Measurements from ENCODE around the gene PPP2CA. TPM values are rescaled to one million over a fixed set of nuclear protein-coding genes. Genes with fewer than 3 reads are reported as not detected.

The PPP2CA gene
- polyA plus RNA-seq = 207 and 255 TPM in 2 replicates

GRCh38 chr5:134225780-134226440, at the start of gene PPP2CA:
TSS of gene PPP2CA (minus strand) at chr5:134226073. CDS start at chr5:134225861, 212 bp downstream.

GRCh38 chr5:134176511-134177368, 49.1 kb downstream of the PPP2CA start, which contains the start of gene SKP1:
TSS of gene SKP1 (minus strand) at chr5:134176950. CDS start at chr5:134174022, 2,928 bp downstream.

Other genes with a start within 250 kb of the PPP2CA start
- 433 and 434 TPM in 2 replicates for gene VDAC1, start 221.1 kb downstream of the PPP2CA start, polyA plus RNA-seq
- 0.11 TPM in 1 of 2 replicates, not detected in the other for gene TCF7, start 111.4 kb downstream of the PPP2CA start, polyA plus RNA-seq
- gene SKP1, start 49.1 kb downstream of the PPP2CA start, polyA plus RNA-seq = 2,494 and 3,378 TPM in 2 replicates
- gene CDKL3, start 141.1 kb upstream of the PPP2CA start, polyA plus RNA-seq = 25.0 and 32.4 TPM in 2 replicates
- 151 and 221 TPM in 2 replicates for gene UBE2B, start 145.5 kb upstream of the PPP2CA start, polyA plus RNA-seq
- gene CDKN2AIPNL, start 185.8 kb upstream of the PPP2CA start, polyA plus RNA-seq = 17.1 and 28.7 TPM in 2 replicates